GM12892 (cell line): Measurements from ENCODE around the gene TRPC6.

Experiments
- POLR2A ChIP-seq: IDR thresholded peaks from 2 replicates; pipeline ENCODE4 v1.6.1; 2011; ENCODE audit warnings: low read depth, low read length, control low read depth
- POLR2AphosphoS5 ChIP-seq: IDR thresholded peaks from 2 replicates; pipeline ENCODE4 v1.6.1; 2011; ENCODE audit warnings: low read depth, low read length, control low read depth

- no peak for TF ChIP-seq POLR2AphosphoS5
- TF ChIP-seq POLR2A, result no peak
Observed at GRCh38 chr11:101470881-101471520, 112.8 kb downstream of the TRPC6 start.
